Measurements from ENCODE around the gene LONRF3. TPM values are rescaled to one million over a fixed set of nuclear protein-coding genes. Genes with fewer than 3 reads are reported as not detected.

Gene LONRF3
- total and polyA plus RNA-seq, 2 of the 8 experiments (the other 6 are each of a cell fraction or from before 2014, with no cell fraction given) = 0.11 TPM; not detected in 1

GRCh38 chrX:118961866-118962560 lies 12.4 kb upstream of the LONRF3 start (continued):
- TF ChIP-seq POLR2AphosphoS5 (IDR thresholded peaks at IDR 0.05; ENCODE audit: low read depth, low read length) = no peak
- TF ChIP-seq ATF3 (IDR thresholded peaks at IDR 0.05; ENCODE audit: insufficient read depth, low read depth, low read length) = no peak
- TF ChIP-seq CTCF (IDR thresholded peaks at IDR 0.05; ENCODE audit: control extremely low read depth in 1 of 3, insufficient read depth in 1 of 3, low read depth in 1 of 3, low read length in 3 of 3) = no peak
- TF ChIP-seq CTBP2 (IDR thresholded peaks at IDR 0.05; ENCODE audit: borderline replicate concordance, insufficient read depth, insufficient read length, low read length) = no peak
